ENCODE measurements around the gene PHOSPHO1.

GRCh38 chr17:49214676-49215360 is 15.8 kb downstream of the PHOSPHO1 start:
- TF ChIP-seq CTCF (conservative IDR thresholded peaks at IDR 0.05; ENCODE audit: low read depth, low read length) (no peak), EZH2 (IDR thresholded peaks at IDR 0.05; ENCODE audit: low read length, unreplicated experiment) (no peak)

Measured in PC-3 (cell line).